ENCODE data around the gene C9orf78.
"Not testable (repeated sequence)": the region's sequence is repeated elsewhere in the genome, so short reads cannot be mapped to it uniquely, and the experiment has no call there.

The C9orf78 gene

GRCh38 chr9:129811967-129812363 is 23.1 kb downstream of the C9orf78 start:
- no peak for DNase-seq (ENCODE audit: low read depth)

DNA sequence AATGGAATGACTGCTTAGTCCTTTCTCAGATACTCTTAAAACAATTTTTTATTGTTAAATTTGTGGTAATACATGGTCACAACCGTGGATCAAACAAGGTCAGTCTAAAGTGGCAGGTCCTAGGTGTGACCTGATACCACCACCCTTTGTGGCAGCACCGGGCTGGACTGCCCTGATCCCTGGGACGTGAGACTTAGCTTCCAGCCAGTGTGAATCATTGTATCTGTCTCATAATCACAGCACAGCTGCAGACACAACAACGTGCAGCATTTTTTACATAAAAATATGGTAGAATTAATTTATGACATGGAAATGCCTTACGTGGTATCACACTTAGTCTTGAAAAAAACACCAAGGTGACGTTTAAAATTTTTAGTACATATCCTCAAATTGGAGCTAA is 24.3 kb downstream of the C9orf78 start:
- DNase-seq (ENCODE audit: low read depth), result no peak

- no peak for DNase-seq (ENCODE audit: low read depth)
Measured at GRCh38 chr9:129810116-129810515, 25.0 kb downstream of the C9orf78 start.

GRCh38 chr9:129809346-129809745 is 25.7 kb downstream of the C9orf78 start:
- DNase-seq (ENCODE audit: low read depth), result no peak

DNA sequence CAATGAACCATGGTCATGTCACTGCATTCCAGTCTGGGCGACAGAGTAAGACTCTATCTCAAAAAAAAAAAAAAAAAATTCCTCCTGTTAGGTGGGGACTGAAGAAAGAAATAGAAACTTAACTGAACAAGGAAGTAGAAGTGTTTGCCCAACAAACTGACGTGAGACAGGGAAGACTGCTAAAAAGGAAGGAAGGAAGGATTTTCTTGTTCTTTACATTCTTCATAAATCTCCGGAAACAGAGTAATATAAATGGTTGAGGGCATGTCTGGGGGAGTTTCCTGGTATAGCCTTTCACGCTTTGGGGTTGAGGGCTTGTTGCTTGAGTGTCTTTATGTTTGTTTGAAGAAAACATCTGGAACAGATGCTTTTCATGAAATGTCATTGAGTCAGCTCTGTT is 29.0 kb downstream of the C9orf78 start:
- DNase-seq (ENCODE audit: low read depth), result no peak

GRCh38 chr9:129803676-129804060 is 31.4 kb downstream of the C9orf78 start:
- no peak for DNase-seq (ENCODE audit: low read depth)

DNA sequence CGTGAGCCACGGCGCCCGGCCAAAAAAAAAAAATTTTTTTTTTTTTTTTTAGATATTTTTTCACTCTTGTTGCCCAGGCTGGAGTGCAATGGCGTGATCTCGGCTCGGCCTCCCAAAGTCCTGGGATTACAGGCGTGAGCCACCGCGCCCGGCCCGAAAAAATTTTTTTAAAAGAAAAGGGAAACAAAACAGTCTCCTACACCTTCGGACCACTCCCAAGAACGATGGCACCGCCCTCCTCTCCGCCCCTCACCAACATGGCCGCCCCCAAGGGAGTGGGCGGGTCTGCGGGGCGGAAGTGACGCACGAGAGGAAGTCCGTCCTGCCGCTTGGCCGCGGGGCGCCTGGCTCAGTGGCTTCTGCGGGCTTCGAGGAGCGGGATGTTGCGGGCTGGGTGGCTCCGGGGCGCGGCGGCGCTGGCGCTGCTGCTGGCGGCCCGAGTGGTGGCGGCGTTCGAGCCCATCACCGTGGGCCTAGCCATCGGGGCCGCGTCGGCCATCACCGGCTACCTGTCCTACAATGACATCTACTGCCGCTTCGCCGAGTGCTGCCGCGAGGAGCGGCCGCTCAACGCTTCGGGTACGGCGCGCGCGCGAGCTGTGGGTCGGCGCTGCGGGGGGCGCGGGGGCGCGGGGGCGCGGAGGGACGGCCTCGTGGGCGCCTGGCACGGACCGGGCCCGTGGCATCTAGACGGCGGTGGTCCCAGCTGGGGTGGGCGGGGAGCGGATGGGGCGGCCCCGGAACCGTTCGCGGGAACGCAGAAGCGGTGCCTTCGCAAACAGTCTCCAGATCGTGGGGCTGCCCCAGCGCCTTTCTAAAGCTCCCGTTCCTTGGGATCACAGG is 32.0 kb downstream of the C9orf78 start, which contains the start of gene TOR1B:
TSS of gene TOR1B (plus strand) at position 352 of the 843 bp plus-strand sequence. CDS start at position 381, 29 bp downstream.
- peak; percentile 75 for DNase-seq (ENCODE audit: low read depth)

GRCh38 chr9:129801504-129801903 is 33.6 kb downstream of the C9orf78 start:
- DNase-seq (ENCODE audit: low read depth), result no peak

DNA sequence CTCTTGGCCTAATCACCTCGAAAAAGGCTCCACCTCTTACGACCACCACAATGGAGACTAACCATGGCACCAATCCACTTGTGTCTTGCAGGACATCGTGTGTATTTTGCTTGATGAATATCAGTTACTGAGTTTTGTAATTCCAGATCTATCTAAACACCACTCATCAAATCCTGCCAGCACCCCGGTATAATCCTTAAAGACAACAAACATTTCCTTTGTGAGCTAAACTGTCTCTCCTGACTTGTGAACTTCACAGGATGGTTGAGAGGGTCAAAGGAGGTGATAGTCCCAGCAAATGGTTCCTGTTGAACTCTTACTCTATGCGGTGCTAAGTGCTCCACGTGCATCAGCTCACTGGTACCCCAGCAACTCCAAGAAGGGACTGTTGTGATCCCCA is 36.1 kb downstream of the C9orf78 start:
- no peak for DNase-seq (ENCODE audit: low read depth)

GRCh38 chr9:129796029-129796428 is 39.0 kb downstream of the C9orf78 start:
- not testable (repeated sequence) for DNase-seq (ENCODE audit: low read depth)

DNA sequence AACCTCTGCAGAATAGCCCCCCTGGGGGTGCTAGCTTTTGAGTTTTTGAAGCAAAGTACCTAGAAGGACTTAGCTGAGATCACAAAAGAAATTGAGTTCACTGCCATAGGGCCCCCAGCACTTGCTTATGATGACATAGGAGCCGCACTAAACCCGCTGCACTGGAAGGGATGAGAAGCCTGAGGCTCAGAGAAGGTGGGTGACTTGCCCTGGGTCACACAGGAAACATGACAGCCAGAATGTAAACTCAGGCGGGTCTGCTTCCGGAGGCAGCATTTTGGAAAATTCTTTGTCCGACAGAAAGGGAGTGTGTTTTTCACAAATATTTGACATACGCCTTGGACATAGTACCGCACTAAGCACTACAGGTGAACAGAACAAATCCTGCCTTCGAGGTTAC is 40.5 kb downstream of the C9orf78 start:
- DNase-seq (ENCODE audit: low read depth), result no peak

GRCh38 chr9:129786481-129786880 is 48.6 kb downstream of the C9orf78 start:
- DNase-seq (ENCODE audit: low read depth), result no peak

DNA sequence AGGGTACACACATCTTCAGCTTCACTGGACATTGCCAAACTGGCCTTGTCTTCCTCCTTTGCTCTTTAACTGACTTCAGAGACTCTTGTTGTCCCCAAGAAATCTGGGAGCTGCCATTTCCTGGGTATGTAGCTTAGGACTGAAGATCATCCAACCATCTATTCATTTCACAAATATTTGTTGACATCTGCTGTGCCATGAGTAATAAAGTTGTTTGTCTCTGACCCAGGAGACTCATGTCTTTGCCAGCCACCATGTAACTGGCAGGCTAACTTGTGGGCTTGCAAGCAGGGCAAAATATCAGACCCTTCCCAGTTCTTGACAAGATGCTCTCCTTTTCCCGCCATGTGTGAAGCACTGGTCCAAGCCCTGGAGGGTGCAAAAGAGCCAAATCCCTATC is 49.2 kb downstream of the C9orf78 start:
- no peak for DNase-seq (ENCODE audit: low read depth)

DNA sequence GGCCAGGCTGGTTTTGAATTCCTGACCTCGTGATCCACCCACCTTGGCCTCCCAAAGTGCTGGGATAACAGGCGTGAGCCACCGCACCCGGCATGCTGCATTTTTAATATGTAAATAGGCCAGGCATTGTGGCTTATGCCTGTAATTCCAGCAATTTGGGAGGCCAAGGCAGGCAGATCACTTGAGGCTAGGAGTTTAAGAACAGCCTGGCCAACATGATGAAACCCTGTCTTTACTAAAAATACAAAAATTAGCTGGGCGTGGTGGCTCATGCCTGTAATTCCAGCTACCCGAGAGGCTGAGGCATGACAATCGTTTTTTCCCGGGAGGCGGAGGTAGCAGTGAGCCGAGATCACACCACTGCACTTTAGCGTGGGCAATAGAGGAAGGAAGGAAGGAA is 50.1 kb downstream of the C9orf78 start:
- DNase-seq (ENCODE audit: low read depth), result not testable (repeated sequence)

- peak; percentile 52 for DNase-seq (ENCODE audit: low read depth)
Measured at GRCh38 chr9:129783516-129784361, 51.3 kb downstream of the C9orf78 start.

DNA sequence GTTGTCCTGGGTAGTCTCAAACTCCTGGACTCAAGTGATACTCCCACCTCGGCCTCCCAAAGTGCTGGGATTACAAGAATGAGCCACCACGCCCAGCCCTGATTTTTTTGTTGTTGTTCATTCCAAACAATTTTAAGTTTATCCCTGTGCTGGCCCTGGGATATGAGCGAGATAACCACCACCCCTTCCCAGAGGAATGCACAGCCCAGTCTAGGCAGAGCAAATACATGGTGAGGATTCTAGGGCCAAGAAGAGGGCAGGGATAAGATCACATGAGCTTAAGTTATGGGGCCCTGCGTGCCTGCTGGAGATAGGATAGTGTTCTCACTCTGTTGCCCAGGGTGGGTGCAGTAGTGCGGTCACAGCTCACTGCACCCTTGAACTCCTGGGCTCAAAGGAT is 53.1 kb downstream of the C9orf78 start:
- DNase-seq (ENCODE audit: low read depth), result no peak

- no peak for DNase-seq (ENCODE audit: low read depth)
Measured at GRCh38 chr9:129781131-129781530, 53.9 kb downstream of the C9orf78 start.

DNA sequence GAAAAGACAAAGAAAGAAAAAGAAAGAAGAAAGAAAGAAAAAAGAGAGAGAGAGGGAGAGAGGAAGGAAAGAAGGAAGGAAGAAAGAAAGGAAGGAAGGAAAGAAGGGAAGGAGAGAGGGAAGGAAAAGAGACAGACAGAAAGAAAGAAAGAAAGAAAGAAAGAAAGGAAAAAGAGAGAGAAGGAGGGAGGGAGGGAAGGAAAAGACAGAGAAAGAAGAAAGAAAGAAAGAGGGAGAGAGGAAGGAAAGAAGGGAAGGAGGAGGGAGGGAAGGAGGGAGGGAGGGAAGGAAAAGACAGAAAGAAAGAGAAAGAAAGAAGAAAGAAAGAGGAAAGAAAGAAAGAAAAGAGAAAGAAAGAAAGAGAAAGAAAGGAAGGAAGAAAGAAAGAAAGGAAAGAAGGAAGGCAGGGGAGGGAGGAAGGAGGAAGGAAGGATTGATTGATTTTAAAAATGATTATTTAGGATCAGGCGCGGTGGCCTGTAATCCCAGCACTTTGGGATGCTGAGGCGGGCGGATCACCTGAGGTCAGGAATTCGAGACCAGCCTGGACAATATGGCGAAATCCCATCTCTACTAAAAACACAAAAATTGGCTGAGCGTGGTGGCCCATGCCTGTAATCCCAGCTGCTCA is 55.4 kb downstream of the C9orf78 start:
- no peak for DNase-seq (ENCODE audit: low read depth)

DNA sequence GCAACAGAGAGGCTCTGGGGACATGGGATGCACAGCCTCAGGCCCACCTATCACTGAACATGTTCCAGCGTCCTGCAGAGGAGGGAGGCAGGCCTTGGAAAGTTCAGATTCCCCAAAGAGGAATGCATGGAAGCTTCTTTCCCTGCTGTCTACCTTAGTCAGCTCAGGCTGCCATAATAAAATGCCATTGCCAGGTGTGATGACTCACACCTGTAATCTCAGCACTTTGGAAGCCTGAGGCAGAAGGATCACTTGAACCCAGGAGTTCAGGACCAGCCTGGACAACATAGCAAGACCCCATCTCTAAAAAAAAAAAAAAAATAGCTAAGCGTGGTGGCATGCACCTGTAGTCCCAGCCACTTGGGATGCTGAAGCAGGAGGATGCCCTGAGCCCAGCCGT is 56.6 kb downstream of the C9orf78 start:
- DNase-seq (ENCODE audit: low read depth), result no peak

GRCh38 chr9:129777769-129778130 is 57.3 kb downstream of the C9orf78 start:
- no peak for DNase-seq (ENCODE audit: low read depth)

All from HS-27A (cell line).